Mesenchymal stem cell (in vitro differentiated cells and primary cell): ENCODE results near the gene PM20D1.
"Not testable (repeated sequence)": the region's sequence is repeated elsewhere in the genome, so short reads cannot be mapped to it uniquely, and the experiment has no call there.

ENCODE experiments used
- DNase-seq: peaks from one replicate; pipeline ENCODE4 v3.0.0-alpha.2; 2013
- H2AFZ ChIP-seq: one replicate; pipeline ENCODE4 v1.6.1; 2013; ENCODE audit warnings: low read depth, mild to moderate bottlenecking, control low read depth, inconsistent platforms, low read length, moderate library complexity
- H2AK5ac ChIP-seq: 2 replicates; pipeline ENCODE4 v1.6.1; 2013; ENCODE audit warnings: low read length, moderate library complexity, mild to moderate bottlenecking, inconsistent platforms; ENCODE audit not compliant: severe bottlenecking
- H2BK120ac ChIP-seq: one replicate; pipeline ENCODE4 v1.6.1; 2013; ENCODE audit warnings: low read depth, mild to moderate bottlenecking, inconsistent platforms, low read length, moderate library complexity
- H2BK12ac ChIP-seq, 2 experiments: one replicate each; pipeline ENCODE4 v1.6.1; 2013; ENCODE audit warnings: inconsistent platforms in 2 of 2, low read length in 2 of 2, mild to moderate bottlenecking in 2 of 2, moderate library complexity in 2 of 2, control low read depth in 1 of 2
- H2BK15ac ChIP-seq: one replicate; pipeline ENCODE4 v1.6.1; 2013; ENCODE audit warnings: mild to moderate bottlenecking, low read depth, inconsistent platforms; ENCODE audit not compliant: poor library complexity, severe bottlenecking
- H2BK5ac ChIP-seq: 2 replicates; pipeline ENCODE4 v1.6.1; 2013; ENCODE audit warnings: low read depth, mild to moderate bottlenecking, low read length, control low read depth, inconsistent platforms; ENCODE audit not compliant: poor library complexity, severe bottlenecking
- H3K14ac ChIP-seq, 2 experiments: one replicate each; pipeline ENCODE4 v1.6.1; 2013; ENCODE audit warnings: inconsistent platforms in 2 of 2, low read length in 2 of 2, control low read depth in 1 of 2, mild to moderate bottlenecking in 1 of 2, moderate library complexity in 1 of 2
- H3K18ac ChIP-seq, 2 experiments: one replicate each; pipeline ENCODE4 v1.6.1; 2013; ENCODE audit warnings: inconsistent platforms in 2 of 2, low read length in 2 of 2, control low read depth in 1 of 2, low read depth in 1 of 2, mild to moderate bottlenecking in 1 of 2
- H3K23ac ChIP-seq, 2 experiments: one replicate each; pipeline ENCODE4 v1.6.1; 2013; ENCODE audit warnings: inconsistent platforms in 2 of 2, low read length in 2 of 2, mild to moderate bottlenecking in 2 of 2, moderate library complexity in 2 of 2, control low read depth in 1 of 2
- H3K27ac ChIP-seq: 2 replicates; pipeline ENCODE4 v1.5.1; 2013; ENCODE audit warnings: mild to moderate bottlenecking, moderate library complexity, low read length, control low read depth, inconsistent platforms; ENCODE audit not compliant: poor library complexity, severe bottlenecking
- H3K27me3 ChIP-seq, 2 experiments: 2 replicates each; pipeline versions ENCODE4 v1.6.1 to v1.7.0; 2013; ENCODE audit warnings: low read length in 2 of 2, mild to moderate bottlenecking in 2 of 2, moderate library complexity in 2 of 2, control low read depth in 1 of 2, inconsistent platforms in 1 of 2; ENCODE audit not compliant: control insufficient read depth in 1 of 2, insufficient read depth in 1 of 2
- H3K36me3 ChIP-seq, 2 experiments: 2 replicates each; pipeline versions ENCODE4 v1.6.1 to v1.7.0; 2013; ENCODE audit warnings: low read length in 2 of 2, control low read depth in 1 of 2, inconsistent platforms in 1 of 2, low read depth in 1 of 2, mild to moderate bottlenecking in 1 of 2; ENCODE audit not compliant: insufficient read depth in 2 of 2, control insufficient read depth in 1 of 2
- H3K4ac ChIP-seq, 2 experiments: one replicate each; pipeline ENCODE4 v1.6.1; 2013; ENCODE audit warnings: inconsistent platforms in 2 of 2, low read length in 2 of 2, mild to moderate bottlenecking in 2 of 2, moderate library complexity in 2 of 2, control low read depth in 1 of 2, low read depth in 1 of 2
- H3K4me1 ChIP-seq: 2 replicates; pipeline ENCODE4 v1.6.1; 2013; ENCODE audit warnings: low read depth, low read length, control low read depth; ENCODE audit not compliant: control insufficient read depth, insufficient read depth
- H3K4me2 ChIP-seq: 2 replicates; pipeline ENCODE4 v1.6.1; 2013; ENCODE audit warnings: low read length, mild to moderate bottlenecking, inconsistent platforms; ENCODE audit not compliant: poor library complexity, severe bottlenecking
- H3K4me3 ChIP-seq, 2 experiments: 2 replicates each; pipeline versions ENCODE4 v1.5.1 to v1.7.0; 2013; ENCODE audit warnings: low read length in 2 of 2, mild to moderate bottlenecking in 2 of 2, control low read depth in 1 of 2, low read depth in 1 of 2; ENCODE audit not compliant: insufficient read depth in 1 of 2
- H3K79me1 ChIP-seq: replicated peaks from 2 replicates; pipeline ENCODE4 v1.6.1; 2013; ENCODE audit warnings: mild to moderate bottlenecking, control low read depth, low read length, inconsistent platforms; ENCODE audit not compliant: poor library complexity, severe bottlenecking
- H3K9ac ChIP-seq: 2 replicates; pipeline ENCODE4 v1.7.0; 2013; ENCODE audit warnings: mild to moderate bottlenecking, low read length, moderate library complexity
- H3K9me3 ChIP-seq: 2 replicates; pipeline ENCODE4 v1.7.0; 2013; ENCODE audit warnings: mild to moderate bottlenecking, low read length; ENCODE audit not compliant: control insufficient read depth
- H4K8ac ChIP-seq: one replicate; pipeline ENCODE4 v1.6.1; 2013; ENCODE audit warnings: inconsistent platforms, mild to moderate bottlenecking, low read length, moderate library complexity
- H4K91ac ChIP-seq: one replicate; pipeline ENCODE4 v1.6.1; 2013; ENCODE audit warnings: mild to moderate bottlenecking, low read length, inconsistent platforms
- WGBS: methylation state at CpG from one replicate; pipeline ENCODE4 v1.1.7; 2013; ENCODE audit warnings: mixed read lengths; 5-methylcytosine and 5-hydroxymethylcytosine counted together

PM20D1 gene

DNA sequence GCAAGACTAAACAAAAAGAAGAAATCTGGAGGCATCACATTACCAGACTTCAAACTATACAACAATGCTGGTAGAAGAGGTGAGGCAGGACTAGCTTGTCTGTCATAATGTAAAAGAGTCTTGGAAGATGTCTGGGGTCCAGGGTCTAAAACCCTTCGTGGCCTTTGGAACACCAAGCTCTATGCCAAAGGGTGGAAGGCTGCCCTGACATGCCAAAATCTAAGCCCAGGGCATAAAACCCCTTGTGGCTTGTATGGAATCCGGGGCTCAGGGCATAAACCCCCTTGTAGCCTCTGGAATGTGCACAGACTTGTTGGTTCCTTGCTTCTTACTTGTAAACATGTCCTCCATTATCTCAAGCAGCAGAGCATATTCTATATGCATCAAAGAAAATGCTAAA is 7.6 kb upstream of the PM20D1 start:
- not testable (repeated sequence) for H2AFZ ChIP-seq, H2BK120ac ChIP-seq, DNase-seq, H3K27ac ChIP-seq, H3K4me3 ChIP-seq, H4K91ac ChIP-seq, H4K8ac ChIP-seq, H3K27me3 ChIP-seq, H3K9ac ChIP-seq, H3K23ac ChIP-seq, H3K4me2 ChIP-seq, H2BK15ac ChIP-seq, H3K4ac ChIP-seq, H3K79me1 ChIP-seq, H3K4me1 ChIP-seq, H3K36me3 ChIP-seq, H2BK12ac ChIP-seq, H2BK5ac ChIP-seq, H2AK5ac ChIP-seq, H3K18ac ChIP-seq
- peak overlapping the region in 1 of 2 experiments; percentile 60 for H3K14ac ChIP-seq
- 32% methylated on average over 2 of the region's 2 CpGs for WGBS
- peaks cover 17% of the 10 kb centered on the region for H3K9me3 ChIP-seq

DNA sequence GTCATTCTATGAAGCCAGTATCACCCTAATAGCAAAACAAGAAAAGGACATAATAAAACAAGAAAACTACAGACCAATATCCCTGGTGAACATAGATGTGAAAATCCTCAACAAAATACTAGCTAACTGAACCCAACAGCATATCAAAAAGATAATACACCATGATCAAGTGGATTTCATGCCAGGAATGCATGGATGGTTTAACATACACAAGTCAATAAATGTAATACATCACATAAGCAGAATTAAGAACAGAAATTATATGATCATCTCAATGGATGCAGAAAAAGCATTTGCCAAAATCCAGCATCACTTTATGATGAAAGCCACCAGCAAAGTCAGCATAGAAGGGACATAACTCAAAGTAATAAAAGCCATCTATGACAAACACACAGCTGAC is 6.5 kb upstream of the PM20D1 start:
- Histone ChIP-seq H3K4me2 (no peak overlapping the region), H3K4me3 (no peak overlapping the region), H3K36me3 (no peaks in the 10 kb centered on the region), H3K27ac (no peak overlapping the region), H3K23ac (no peak overlapping the region), H2AK5ac (no peak overlapping the region), H3K4me1 (no peaks in the 10 kb centered on the region), H2AFZ (no peak overlapping the region), H2BK12ac (no peak overlapping the region), H3K9me3 (peaks cover 21% of the 10 kb centered on the region), H3K9ac (no peak overlapping the region), H3K79me1 (no peaks in the 10 kb centered on the region), H4K91ac (no peak overlapping the region), H4K8ac (no peak overlapping the region), H3K4ac (no peak overlapping the region), H2BK15ac (no peak overlapping the region), H2BK5ac (no peak overlapping the region), H3K14ac (no peak overlapping the region), H3K27me3 (peaks cover 0 to 3% of the 10 kb centered on the region in 2 experiments), H3K18ac (no peak overlapping the region), H2BK120ac (no peak overlapping the region)
- DNase-seq, result no peak

DNA sequence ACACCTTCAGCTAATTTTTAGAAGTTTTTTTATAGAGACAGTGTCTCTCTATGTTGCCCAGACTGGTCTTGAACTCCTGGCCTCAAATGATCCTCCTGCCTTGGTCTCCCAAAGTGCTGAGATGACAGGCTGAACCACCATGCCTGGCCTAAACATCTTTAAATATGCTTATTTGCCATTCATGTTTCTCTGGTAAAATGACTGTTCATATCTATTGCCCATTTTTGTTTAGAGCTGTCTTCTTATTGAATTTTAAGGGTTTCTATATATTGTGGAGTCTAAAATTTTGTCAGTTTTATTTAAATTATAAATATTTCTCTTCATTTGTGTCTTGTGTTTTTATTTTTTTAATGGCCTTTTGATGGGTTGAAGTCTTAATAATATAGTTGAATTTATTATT is 3.0 kb upstream of the PM20D1 start:
- no peak overlapping the region for H2AK5ac ChIP-seq
- H3K9ac ChIP-seq, result no peak overlapping the region
- no peak overlapping the region for H4K8ac ChIP-seq
- peaks cover 5 to 9% of the 10 kb centered on the region in 2 experiments for H3K27me3 ChIP-seq
- H2BK12ac ChIP-seq, result no peak overlapping the region
- no peak overlapping the region for H2BK5ac ChIP-seq
- no peaks in the 10 kb centered on the region for H3K36me3 ChIP-seq
- H3K79me1 ChIP-seq, result no peaks in the 10 kb centered on the region
- H3K27ac ChIP-seq, result no peak overlapping the region
- no peak overlapping the region for H2AFZ ChIP-seq
- H3K14ac ChIP-seq, result no peak overlapping the region
- H3K9me3 ChIP-seq, result peaks cover 21% of the 10 kb centered on the region
- DNase-seq, result no peak
- H3K4me1 ChIP-seq, result no peaks in the 10 kb centered on the region
- no peak overlapping the region for H3K18ac ChIP-seq
- H3K4ac ChIP-seq, result no peak overlapping the region
- H2BK120ac ChIP-seq, result no peak overlapping the region
- no peak overlapping the region for H3K23ac ChIP-seq
- no peak overlapping the region for H3K4me3 ChIP-seq
- H2BK15ac ChIP-seq, result no peak overlapping the region
- H3K4me2 ChIP-seq, result no peak overlapping the region
- no peak overlapping the region for H4K91ac ChIP-seq

DNA sequence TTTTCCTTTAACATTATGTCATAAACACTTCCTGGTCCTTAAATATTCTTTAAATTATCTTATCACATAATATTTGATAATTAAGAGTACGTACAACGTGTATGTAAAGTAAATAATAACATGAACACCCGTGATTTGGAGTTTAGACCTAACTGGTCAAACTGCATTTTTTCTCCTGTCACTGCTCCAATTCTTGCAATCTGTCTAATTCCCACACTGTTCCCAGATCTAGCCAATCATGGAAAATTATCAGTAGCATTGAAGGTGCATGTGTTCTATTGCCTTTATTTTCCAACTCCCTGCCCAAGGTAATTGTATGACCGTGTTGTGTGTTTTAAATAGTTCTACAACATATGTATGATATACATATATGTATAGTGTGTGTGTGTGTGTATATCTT is 2.1 kb upstream of the PM20D1 start:
- Histone ChIP-seq H2BK120ac (no peak overlapping the region), H3K4me2 (no peak overlapping the region), H3K27me3 (peaks cover 5 to 9% of the 10 kb centered on the region in 2 experiments), H3K14ac (no peak overlapping the region), H2AFZ (no peak overlapping the region), H2BK12ac (no peak overlapping the region), H3K9ac (no peak overlapping the region), H2BK5ac (no peak overlapping the region), H4K8ac (no peak overlapping the region), H3K4me1 (no peaks in the 10 kb centered on the region), H3K9me3 (peaks cover 18% of the 10 kb centered on the region), H3K79me1 (no peaks in the 10 kb centered on the region), H2AK5ac (no peak overlapping the region), H3K23ac (no peak overlapping the region), H2BK15ac (no peak overlapping the region), H3K4me3 (no peak overlapping the region), H3K18ac (no peak overlapping the region), H3K4ac (no peak overlapping the region), H3K27ac (no peak overlapping the region), H4K91ac (no peak overlapping the region), H3K36me3 (no peaks in the 10 kb centered on the region)
- WGBS, result 85% methylated on average over 3 of the region's 4 CpGs
- DNase-seq, result no peak
